ENCODE results near the gene DPP8.
"Not testable (repeated sequence)": the region's sequence is repeated elsewhere in the genome, so short reads cannot be mapped to it uniquely, and the experiment has no call there.

The DPP8 gene

GRCh38 chr15:65516997-65517865 is at the start of gene DPP8:
DPP8 (minus strand) TSS chr15:65517689; CDS start chr15:65512553, 5,136 bp downstream.
- Mint-ChIP-seq H3K9me3 (no peaks in the 10 kb centered on the region), H3K4me3 (peak within 1 kb of the TSS; percentile 95), H3K36me3 (ENCODE audit: low read depth) (peaks cover 46% of the 10 kb centered on the region), H3K27ac (peak within 1 kb of the TSS; percentile 96), H3K27me3 (no peaks in the 10 kb centered on the region), H3K4me1 (ENCODE audit: low read depth) (peaks cover 40% of the 10 kb centered on the region)
- DNase-seq, result peak; percentile 98

DNA sequence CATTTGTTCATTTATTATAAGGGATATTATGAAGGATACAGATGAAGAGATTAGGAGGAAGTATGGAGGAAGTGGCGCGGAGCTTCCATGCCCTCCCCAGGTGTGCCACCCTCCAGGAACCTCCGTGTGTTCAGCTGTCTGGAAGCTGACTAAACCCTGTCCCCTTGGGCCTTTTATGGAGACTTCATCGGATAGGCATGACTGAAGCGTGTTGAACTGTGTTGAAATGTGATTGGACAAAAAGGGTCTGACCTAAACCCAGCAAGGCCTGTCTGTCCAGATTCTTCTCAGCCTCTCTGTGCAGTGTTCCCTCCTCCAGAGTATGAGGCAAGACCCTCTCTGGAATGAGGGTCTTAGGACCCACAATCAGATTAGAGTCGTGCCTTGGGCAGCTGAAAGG is 44.4 kb upstream of the DPP8 start:
- Mint-ChIP-seq H3K27ac (no peak overlapping the region), H3K27me3 (no peaks in the 10 kb centered on the region), H3K9me3 (no peaks in the 10 kb centered on the region), H3K36me3 (ENCODE audit: low read depth) (peaks cover 100% of the 10 kb centered on the region), H3K4me3 (no peak overlapping the region), H3K4me1 (ENCODE audit: low read depth) (no peaks in the 10 kb centered on the region)
- no peak for DNase-seq

DNA sequence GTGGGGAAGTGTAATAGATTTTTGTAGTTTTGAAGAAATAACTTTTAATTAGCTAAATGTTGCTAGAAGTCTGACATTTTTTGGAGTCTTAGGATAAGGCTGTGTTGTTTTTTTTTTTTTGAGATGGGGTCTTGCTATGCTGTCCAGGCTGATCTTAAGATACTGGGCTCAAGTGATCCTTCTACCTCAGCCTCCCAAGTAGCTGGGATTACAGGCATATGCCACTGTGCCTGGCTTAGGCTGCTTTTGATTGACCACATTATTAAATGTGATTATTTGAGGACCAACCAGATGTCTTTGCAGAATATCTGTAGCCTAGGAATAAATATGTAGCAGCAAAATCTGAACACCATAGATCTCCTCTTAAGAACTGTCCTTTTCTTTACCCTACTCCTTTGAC is 42.5 kb upstream of the DPP8 start:
- Mint-ChIP-seq H3K36me3 (ENCODE audit: low read depth) (peaks cover 99% of the 10 kb centered on the region), H3K27ac (no peak overlapping the region), H3K27me3 (no peaks in the 10 kb centered on the region), H3K4me1 (ENCODE audit: low read depth) (no peaks in the 10 kb centered on the region), H3K4me3 (no peak overlapping the region), H3K9me3 (no peaks in the 10 kb centered on the region)
- DNase-seq, result no peak

DNA sequence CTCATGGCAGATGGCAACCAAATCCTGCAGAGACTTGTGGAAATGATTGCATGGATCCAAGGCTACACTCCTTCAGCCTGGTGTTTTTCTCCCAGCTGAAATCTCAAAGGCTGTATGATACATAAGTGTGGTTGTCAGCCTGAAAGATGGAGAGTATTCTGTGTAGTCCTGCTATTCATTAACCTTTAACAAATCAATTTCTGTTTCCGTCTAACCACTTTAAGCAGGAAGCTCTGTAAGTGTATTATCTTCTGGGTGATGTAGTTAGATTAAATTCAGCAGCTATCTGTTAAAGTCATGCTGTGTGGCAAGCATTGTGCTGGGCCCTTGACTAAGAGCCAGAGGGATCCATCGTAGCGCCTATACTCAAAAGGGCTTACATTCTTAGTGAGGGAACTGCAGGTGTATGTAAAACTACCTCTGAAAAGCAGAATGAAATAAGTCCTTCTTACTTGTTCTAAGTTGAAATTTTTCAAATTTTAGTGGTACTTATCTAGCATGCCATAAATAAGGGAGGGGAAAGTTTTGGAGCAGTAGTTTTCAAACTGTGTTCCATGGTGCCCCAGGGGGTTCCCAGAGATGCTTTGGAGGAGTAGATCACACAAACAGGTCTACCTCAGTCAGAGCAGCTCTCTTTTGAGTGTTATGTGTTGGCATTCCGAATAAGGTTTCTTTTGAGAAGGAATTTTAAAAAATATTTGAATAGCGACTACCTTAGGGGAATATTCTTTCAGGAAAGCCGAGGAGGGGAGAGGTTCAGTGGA is 41.7 kb upstream of the DPP8 start:
- H3K4me1 Mint-ChIP-seq (ENCODE audit: low read depth), result no peaks in the 10 kb centered on the region
- no peaks in the 10 kb centered on the region for H3K27me3 Mint-ChIP-seq
- no peak overlapping the region for H3K27ac Mint-ChIP-seq

GRCh38 chr15:65558336-65558735 is 40.8 kb upstream of the DPP8 start:
- Mint-ChIP-seq H3K9me3 (no peaks in the 10 kb centered on the region), H3K27me3 (no peaks in the 10 kb centered on the region), H3K4me3 (no peak overlapping the region), H3K4me1 (ENCODE audit: low read depth) (no peaks in the 10 kb centered on the region), H3K36me3 (ENCODE audit: low read depth) (peaks cover 99% of the 10 kb centered on the region), H3K27ac (no peak overlapping the region)
- no peak for DNase-seq

More for the DNA sequence above, 41.7 kb upstream of the DPP8 start:
- no peaks in the 10 kb centered on the region for H3K9me3 Mint-ChIP-seq
- no peak overlapping the region for H3K4me3 Mint-ChIP-seq
- no peak for DNase-seq
- peaks cover 99% of the 10 kb centered on the region for H3K36me3 Mint-ChIP-seq (ENCODE audit: low read depth)

GRCh38 chr15:65556622-65557021 is 39.1 kb upstream of the DPP8 start:
- Mint-ChIP-seq H3K36me3 (ENCODE audit: low read depth) (peaks cover 92% of the 10 kb centered on the region), H3K27ac (no peak overlapping the region), H3K27me3 (no peaks in the 10 kb centered on the region), H3K4me3 (no peak overlapping the region), H3K9me3 (no peaks in the 10 kb centered on the region), H3K4me1 (ENCODE audit: low read depth) (no peaks in the 10 kb centered on the region)
- no peak for DNase-seq

DNA sequence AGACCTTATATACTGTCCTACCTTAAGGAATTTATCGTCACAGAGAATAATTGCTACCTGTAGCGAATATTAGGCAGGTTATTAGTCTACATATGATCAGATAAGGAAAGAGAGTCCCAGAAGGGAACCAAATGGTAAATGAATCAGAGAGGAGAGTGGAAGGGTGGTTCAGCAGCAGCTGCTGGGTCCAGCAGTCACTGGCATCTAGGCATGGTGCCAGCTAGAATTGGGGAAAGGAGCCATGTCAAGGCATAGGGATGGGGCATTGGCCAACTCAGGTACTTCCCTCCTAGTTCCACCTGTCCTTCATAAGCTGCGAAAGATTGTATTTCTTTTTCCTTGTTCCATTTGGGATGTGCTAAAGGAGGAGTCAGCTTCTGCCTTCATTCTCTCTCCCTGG is 36.2 kb upstream of the DPP8 start:
- H3K4me3 Mint-ChIP-seq, result no peak overlapping the region
- no peaks in the 10 kb centered on the region for H3K27me3 Mint-ChIP-seq
- H3K27ac Mint-ChIP-seq, result no peak overlapping the region
- DNase-seq, result no peak
- H3K4me1 Mint-ChIP-seq (ENCODE audit: low read depth), result peaks cover 16% of the 10 kb centered on the region
- peaks cover 67% of the 10 kb centered on the region for H3K36me3 Mint-ChIP-seq (ENCODE audit: low read depth)
- H3K9me3 Mint-ChIP-seq, result no peaks in the 10 kb centered on the region

DNA sequence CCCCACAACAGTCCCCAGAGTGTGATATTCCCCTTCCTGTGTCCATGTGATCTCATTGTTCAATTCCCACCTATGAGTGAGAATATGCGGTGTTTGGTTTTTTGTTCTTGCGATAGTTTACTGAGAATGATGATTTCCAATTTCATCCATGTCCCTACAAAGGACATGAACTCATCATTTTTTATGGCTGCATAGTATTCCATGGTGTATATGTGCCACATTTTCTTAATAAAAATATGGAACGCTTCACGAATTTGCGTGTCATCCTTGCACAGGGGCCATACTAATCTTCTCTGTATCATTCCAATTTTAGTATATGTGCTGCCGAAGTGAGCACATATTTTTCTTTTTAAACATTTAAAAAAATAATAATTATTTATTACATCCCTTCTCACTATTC is 35.4 kb upstream of the DPP8 start:
- not testable (repeated sequence) for H3K27ac Mint-ChIP-seq, DNase-seq, H3K9me3 Mint-ChIP-seq, H3K27me3 Mint-ChIP-seq, H3K4me3 Mint-ChIP-seq
- H3K4me1 Mint-ChIP-seq (ENCODE audit: low read depth), result peaks cover 16% of the 10 kb centered on the region
- peaks cover 58% of the 10 kb centered on the region for H3K36me3 Mint-ChIP-seq (ENCODE audit: low read depth)

DNA sequence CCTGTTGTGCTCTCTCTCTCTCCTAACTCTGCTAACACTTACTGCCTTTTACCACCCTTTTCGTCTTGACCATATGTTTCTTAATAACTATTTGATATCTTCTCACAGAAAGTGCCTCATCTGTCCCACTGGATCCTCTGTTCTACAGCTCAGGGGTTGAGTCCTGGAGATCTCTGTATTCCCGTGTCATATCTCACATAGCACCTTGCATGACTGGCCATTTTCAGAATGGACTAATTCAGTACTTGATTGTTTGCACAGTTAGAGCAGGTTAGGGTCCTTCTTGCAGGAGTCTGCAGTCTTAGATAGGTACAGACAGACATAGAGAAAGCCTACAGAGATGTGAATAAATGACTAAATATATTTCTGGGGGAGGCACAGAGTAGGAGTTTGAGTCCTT is 33.7 kb upstream of the DPP8 start:
- Mint-ChIP-seq H3K27me3 (no peaks in the 10 kb centered on the region), H3K9me3 (no peaks in the 10 kb centered on the region), H3K4me1 (ENCODE audit: low read depth) (peaks cover 18% of the 10 kb centered on the region), H3K4me3 (no peak overlapping the region), H3K27ac (peak overlapping the region; percentile 62), H3K36me3 (ENCODE audit: low read depth) (peaks cover 41% of the 10 kb centered on the region)
- no peak for DNase-seq

- no peak overlapping the region for H3K4me3 Mint-ChIP-seq
- peak overlapping the region; percentile 62 for H3K27ac Mint-ChIP-seq
- no peaks in the 10 kb centered on the region for H3K27me3 Mint-ChIP-seq
- no peak for DNase-seq
- no peaks in the 10 kb centered on the region for H3K9me3 Mint-ChIP-seq
- H3K36me3 Mint-ChIP-seq (ENCODE audit: low read depth), result peaks cover 37% of the 10 kb centered on the region
- H3K4me1 Mint-ChIP-seq (ENCODE audit: low read depth), result peaks cover 18% of the 10 kb centered on the region
These were observed 33.2 kb upstream of the DPP8 start for GRCh38 chr15:65550681-65551098.

- H3K27ac Mint-ChIP-seq, H3K4me3 Mint-ChIP-seq, H3K27me3 Mint-ChIP-seq, DNase-seq, H3K9me3 Mint-ChIP-seq: not testable (repeated sequence)
- Mint-ChIP-seq H3K4me1 (ENCODE audit: low read depth) (peaks cover 18% of the 10 kb centered on the region), H3K36me3 (ENCODE audit: low read depth) (peaks cover 26% of the 10 kb centered on the region)
These were observed 31.8 kb upstream of the DPP8 start for GRCh38 chr15:65549288-65549687.

GRCh38 chr15:65547841-65548240 is 30.4 kb upstream of the DPP8 start:
- Mint-ChIP-seq H3K27ac (no peak overlapping the region), H3K9me3 (no peaks in the 10 kb centered on the region), H3K4me3 (no peak overlapping the region), H3K36me3 (ENCODE audit: low read depth) (peaks cover 14% of the 10 kb centered on the region), H3K4me1 (ENCODE audit: low read depth) (peaks cover 21% of the 10 kb centered on the region), H3K27me3 (no peaks in the 10 kb centered on the region)
- DNase-seq, result no peak

DNA sequence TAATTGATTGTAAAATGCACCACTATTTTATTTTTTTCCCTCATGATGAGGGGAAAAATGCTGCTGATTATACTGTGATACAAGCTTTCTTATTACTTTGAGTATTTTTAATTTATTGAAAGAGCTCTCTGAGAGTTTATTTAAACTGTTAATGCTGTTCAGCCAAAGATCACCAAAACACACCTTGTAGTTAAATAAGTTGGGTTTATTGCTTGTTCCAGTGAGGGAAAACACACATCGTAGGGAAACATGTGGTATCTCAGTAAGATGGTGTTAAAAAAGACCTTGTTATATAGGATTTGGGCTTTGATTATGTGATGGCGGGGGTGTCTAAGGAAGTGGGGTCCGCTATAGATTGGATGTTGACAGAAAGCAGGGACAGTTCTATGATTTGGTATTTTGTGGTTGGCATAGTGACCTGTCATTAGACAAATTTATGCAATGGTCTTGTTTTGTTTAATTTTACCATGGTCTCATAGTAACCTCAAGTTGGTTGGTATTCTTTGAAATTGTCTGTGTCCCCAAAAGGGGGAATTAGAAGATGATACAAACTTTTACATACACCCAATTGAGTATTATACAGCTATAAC is 23.8 kb upstream of the DPP8 start:
- Mint-ChIP-seq H3K36me3 (ENCODE audit: low read depth) (peaks cover 21% of the 10 kb centered on the region), H3K4me3 (no peak overlapping the region), H3K4me1 (ENCODE audit: low read depth) (peaks cover 24% of the 10 kb centered on the region), H3K27ac (no peak overlapping the region), H3K9me3 (no peaks in the 10 kb centered on the region), H3K27me3 (no peaks in the 10 kb centered on the region)
- DNase-seq, result no peak

DNA sequence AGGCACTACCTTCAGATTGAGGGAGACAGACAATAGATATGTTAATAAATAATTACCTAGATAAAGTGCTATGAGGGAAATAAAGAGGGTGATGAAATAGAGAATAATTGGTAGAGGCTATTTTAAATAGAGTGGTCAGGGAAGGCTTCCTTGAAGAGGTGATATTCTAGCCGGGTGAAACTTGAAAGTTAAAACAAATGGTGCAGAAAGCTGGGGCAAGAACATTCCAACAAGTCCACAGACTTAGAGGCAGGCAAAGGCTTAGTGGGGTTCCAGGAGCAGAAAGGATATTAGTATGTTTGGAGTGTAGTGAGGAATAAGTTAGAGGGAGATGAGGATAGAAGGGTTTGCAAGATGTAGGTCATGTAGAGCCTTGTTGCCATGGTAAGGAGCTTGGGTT is 22.8 kb upstream of the DPP8 start:
- no peaks in the 10 kb centered on the region for H3K9me3 Mint-ChIP-seq
- H3K27ac Mint-ChIP-seq, result no peak overlapping the region
- peaks cover 26% of the 10 kb centered on the region for H3K4me1 Mint-ChIP-seq (ENCODE audit: low read depth)
- no peak overlapping the region for H3K4me3 Mint-ChIP-seq
- DNase-seq, result no peak
- H3K27me3 Mint-ChIP-seq, result no peaks in the 10 kb centered on the region
- H3K36me3 Mint-ChIP-seq (ENCODE audit: low read depth), result peaks cover 29% of the 10 kb centered on the region

GRCh38 chr15:65535192-65535591 is 17.7 kb upstream of the DPP8 start:
- Mint-ChIP-seq H3K27me3 (no peaks in the 10 kb centered on the region), H3K4me1 (ENCODE audit: low read depth) (peaks cover 43% of the 10 kb centered on the region), H3K9me3 (no peaks in the 10 kb centered on the region), H3K27ac (no peak overlapping the region), H3K4me3 (no peak overlapping the region), H3K36me3 (ENCODE audit: low read depth) (peaks cover 52% of the 10 kb centered on the region)
- no peak for DNase-seq
